Stimulated activated CD8-positive, alpha-beta memory T cell treated with anti-CD3 and anti-CD28 coated beads, Interleukin-12 subunit alpha, Interleukin-12 subunit beta, amount 100 ng/mL, for 24 hours (primary cell): ENCODE measurements around the gene NKPD1.
"Not testable (repeated sequence)": the region's sequence is repeated elsewhere in the genome, so short reads cannot be mapped to it uniquely, and the experiment has no call there.

Experiments used
- DNase-seq: peaks from one replicate; pipeline ENCODE4 v3.0.0-alpha.2; 2020; ENCODE audit errors: extremely low read depth

The NKPD1 gene

GRCh38 chr19:45118591-45119355 is 42.0 kb downstream of the NKPD1 start:
- DNase-seq = not testable (repeated sequence)

- no peak for DNase-seq
Observed at GRCh38 chr19:45118106-45118505, 42.7 kb downstream of the NKPD1 start.

GRCh38 chr19:45117671-45118070 is 43.1 kb downstream of the NKPD1 start:
- no peak for DNase-seq

- DNase-seq = no peak
Observed at GRCh38 chr19:45117167-45117594, 43.6 kb downstream of the NKPD1 start.

- no peak for DNase-seq
Observed at GRCh38 chr19:45115809-45116615, 44.8 kb downstream of the NKPD1 start.

- no peak for DNase-seq
Observed at GRCh38 chr19:45114116-45114515, 46.7 kb downstream of the NKPD1 start.

GRCh38 chr19:45113628-45114027 is 47.2 kb downstream of the NKPD1 start:
- no peak for DNase-seq

GRCh38 chr19:45112111-45112827 is 48.5 kb downstream of the NKPD1 start:
- DNase-seq = no peak
